HG03025 (cell line): ENCODE results near the gene FLOT1.

Source experiments
- ATAC-seq: cut with Tn5 transposase; IDR thresholded peaks from one replicate; pipeline ENCODE4 v1.9.1; 2021; ENCODE audit warnings: mild to moderate bottlenecking, moderate library complexity; ENCODE audit not compliant: unreplicated experiment, low FRiP score

The FLOT1 gene, protein sequence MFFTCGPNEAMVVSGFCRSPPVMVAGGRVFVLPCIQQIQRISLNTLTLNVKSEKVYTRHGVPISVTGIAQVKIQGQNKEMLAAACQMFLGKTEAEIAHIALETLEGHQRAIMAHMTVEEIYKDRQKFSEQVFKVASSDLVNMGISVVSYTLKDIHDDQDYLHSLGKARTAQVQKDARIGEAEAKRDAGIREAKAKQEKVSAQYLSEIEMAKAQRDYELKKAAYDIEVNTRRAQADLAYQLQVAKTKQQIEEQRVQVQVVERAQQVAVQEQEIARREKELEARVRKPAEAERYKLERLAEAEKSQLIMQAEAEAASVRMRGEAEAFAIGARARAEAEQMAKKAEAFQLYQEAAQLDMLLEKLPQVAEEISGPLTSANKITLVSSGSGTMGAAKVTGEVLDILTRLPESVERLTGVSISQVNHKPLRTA

GRCh38 chr6:30742316-30743098, at the start of gene FLOT1:
FLOT1 (minus strand) TSS chr6:30742687; CDS start chr6:30742189, 498 bp downstream.
- peak; percentile 48 for ATAC-seq

GRCh38 chr6:30790724-30791383, 48.4 kb upstream of the FLOT1 start:
- no peak for ATAC-seq

DNA sequence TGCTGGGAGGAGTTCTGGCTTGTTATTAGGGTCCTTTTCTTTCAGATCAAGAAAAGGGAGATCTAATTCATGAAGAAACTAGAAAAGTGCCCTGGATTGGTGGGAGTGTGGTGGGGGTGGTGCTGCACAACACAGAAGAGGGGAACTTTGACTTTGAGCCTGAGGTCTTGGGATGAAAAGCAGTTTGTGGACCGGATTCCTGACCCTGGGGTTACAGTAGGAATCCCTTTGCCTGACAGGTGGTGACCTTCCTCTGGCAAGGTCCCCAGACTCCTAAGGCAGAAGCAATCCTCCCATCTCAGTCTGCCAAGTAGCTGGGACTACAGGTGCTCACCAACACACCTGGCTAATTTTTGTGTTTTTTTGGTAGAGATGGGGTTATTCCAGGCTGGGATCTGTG, 47.1 kb upstream of the FLOT1 start:
- no peak for ATAC-seq

GRCh38 chr6:30787954-30788353, 45.5 kb upstream of the FLOT1 start:
- ATAC-seq: no peak

DNA sequence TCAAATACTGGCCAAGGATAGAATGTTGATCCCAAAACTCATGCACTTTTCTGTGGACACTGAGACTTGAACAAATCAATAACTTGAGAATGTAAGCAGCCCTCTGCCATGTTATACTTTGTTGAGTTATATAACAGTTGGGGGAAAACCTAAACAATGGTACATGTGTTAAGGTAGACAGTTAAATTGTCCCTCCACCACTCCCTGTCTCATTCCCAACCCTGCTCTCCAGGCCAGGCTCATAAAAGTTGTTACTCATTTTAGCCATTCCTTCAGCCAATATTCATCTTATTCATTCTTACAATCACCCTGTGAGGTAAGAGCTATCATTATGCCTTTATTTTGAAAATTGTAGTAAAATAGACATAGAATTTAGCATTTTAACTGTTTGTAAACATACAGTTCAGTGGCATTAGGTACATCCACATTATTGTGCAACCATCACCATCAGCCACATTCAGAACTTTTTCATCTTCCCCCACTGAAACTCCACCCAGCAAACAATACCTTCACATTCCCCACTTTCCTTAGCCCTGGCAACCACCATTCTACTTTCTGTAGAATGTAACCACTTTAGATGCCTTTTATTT, 40.0 kb upstream of the FLOT1 start:
- no peak for ATAC-seq

DNA sequence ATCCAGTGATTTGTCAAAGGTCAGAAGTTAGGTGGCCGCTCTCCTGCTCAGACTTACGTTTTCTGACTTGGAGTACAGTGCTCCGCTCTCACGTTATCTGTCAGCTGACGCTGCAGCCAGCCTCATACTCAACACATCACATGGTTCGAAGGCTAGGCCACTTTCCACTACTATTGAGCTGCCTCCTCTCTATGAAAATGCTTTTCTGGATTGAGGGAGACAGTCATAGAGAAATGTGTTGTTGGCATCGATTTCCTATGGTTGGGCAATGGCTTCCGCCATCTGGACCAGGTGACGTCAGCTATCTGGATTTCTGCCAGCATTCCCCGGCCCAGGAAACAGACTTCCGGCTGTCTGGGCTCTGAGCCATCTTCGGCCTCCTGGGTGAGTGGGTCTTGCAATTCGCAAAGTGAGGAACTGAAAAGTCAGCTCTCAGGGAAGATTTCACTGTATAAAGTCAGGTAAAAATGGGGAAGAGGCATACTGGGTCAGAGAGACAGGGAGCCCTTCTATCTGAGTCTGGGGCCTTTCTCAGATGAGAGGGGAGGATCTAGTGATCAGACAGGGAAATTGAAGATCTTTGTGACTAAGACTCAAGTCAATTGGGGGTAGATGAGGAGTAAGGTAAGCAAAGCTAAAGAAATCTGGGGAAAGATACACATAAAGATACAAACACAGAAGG, 39.4 kb upstream of the FLOT1 start:
- ATAC-seq: no peak

GRCh38 chr6:30781395-30781742, 38.9 kb upstream of the FLOT1 start:
- no peak for ATAC-seq

DNA sequence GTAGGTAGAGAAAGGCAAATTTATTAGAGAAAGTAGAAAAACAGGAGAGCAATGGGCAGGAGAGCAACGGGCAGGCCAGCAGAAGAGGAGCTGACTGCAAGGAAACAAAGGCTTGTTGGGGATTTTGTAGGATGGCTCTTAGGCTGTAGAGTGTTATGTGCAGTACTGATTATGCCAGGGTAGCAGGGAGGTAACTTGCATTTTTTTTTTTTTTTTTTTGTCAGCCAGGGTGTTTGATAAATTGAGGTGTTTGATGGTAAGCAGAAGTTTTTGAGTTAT, 38.1 kb upstream of the FLOT1 start:
- no peak for ATAC-seq

GRCh38 chr6:30779850-30780641, 37.6 kb upstream of the FLOT1 start:
- no peak for ATAC-seq

DNA sequence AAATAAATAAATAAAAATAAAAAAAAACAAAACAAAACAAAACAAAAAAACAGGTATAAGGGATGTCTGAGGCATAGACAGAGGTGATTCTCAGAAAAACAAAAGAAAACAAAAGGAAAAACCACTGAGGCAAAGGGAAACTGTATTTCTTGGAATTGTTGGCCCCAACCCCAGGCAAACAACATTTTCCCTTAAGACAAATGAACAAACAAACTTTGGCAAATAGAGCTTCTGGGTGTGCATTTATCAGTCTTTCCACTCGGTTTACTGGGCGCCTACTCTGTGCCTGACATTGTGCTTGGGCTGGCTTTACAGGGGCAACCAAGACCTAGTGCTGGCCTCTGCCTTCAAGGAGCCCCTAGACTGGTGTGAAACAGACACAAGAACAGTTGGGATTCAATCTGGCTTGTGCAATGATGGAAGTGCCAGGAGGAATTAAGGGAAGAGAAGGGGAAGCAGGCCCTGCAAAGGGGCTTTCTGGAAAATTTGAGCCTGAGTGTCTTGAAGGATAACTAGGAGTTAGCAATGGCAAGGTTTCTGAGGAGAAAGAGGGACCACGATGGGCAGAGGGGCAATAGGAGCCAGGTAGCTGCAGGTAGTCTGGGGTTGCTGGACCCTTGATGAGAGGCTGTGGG, 35.6 kb upstream of the FLOT1 start:
- no peak for ATAC-seq

DNA sequence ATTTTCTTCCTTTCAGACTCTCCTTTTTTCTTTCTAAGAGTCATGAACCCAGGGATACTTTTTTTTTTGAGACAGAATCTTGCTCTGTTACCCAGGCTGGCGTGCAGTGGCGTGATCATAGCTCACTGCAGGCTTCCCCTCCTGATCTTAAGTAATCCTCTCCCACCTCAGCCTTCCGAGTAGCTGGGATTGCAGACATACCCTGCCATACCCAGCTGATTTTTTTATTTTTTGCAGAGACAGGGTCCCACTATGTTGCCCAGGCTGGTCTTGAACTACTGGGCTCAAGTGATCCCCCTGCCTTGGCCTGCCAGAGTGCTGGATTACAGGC, 34.6 kb upstream of the FLOT1 start:
- no peak for ATAC-seq

GRCh38 chr6:30776390-30777154, 34.1 kb upstream of the FLOT1 start:
- ATAC-seq: no peak

GRCh38 chr6:30775104-30775503, 32.6 kb upstream of the FLOT1 start:
- ATAC-seq: no peak

DNA sequence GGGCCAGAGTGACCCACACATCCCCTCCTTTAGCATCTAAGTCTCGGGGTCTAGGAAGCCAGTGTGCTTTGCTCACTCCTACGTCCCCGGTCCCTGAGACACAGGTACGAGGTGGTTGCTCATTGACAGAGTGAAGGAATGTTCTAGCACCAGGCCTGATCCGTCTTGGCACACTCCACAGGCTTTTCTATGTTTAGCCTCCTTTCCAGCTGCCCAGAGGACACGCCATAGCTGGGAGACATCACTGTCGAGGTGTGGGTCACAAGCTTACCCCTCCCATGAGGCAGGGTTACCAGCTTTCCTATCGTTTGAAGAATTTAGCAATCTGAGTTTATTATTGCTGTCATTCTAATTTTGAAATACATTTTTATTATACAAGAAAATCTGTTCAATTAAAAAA, 32.2 kb upstream of the FLOT1 start:
- ATAC-seq: no peak

DNA sequence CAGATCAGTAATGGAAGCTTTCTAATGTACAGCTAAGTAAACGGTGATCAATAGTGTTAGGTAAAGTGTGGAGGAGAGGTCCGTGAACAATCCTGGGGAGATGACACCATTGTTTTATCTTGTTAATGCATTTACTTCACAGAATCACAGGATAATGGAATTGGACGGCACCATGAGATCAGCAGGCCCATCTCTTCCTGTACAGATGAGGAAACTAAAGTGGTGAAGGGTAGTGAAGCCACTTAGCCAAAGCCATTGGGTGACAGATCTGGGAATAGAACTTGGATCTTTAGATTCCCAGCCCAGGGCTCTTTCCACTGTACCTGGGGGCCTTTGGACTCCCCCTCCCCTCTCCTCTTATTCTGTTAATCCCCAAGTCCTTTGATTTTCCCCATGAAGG, 28.1 kb upstream of the FLOT1 start:
- no peak for ATAC-seq

- ATAC-seq: no peak
Measured at GRCh38 chr6:30769853-30770524, 27.5 kb upstream of the FLOT1 start.

- ATAC-seq: no peak
Measured at GRCh38 chr6:30769088-30769852, 26.8 kb upstream of the FLOT1 start.
